ENCODE results near the gene JMJD7. TPM values are rescaled to one million over a fixed set of nuclear protein-coding genes. Genes with fewer than 3 reads are reported as not detected.

Gene JMJD7
- polyA plus RNA-seq, 1 donor from 2014 or later: 15.6 TPM

DNA sequence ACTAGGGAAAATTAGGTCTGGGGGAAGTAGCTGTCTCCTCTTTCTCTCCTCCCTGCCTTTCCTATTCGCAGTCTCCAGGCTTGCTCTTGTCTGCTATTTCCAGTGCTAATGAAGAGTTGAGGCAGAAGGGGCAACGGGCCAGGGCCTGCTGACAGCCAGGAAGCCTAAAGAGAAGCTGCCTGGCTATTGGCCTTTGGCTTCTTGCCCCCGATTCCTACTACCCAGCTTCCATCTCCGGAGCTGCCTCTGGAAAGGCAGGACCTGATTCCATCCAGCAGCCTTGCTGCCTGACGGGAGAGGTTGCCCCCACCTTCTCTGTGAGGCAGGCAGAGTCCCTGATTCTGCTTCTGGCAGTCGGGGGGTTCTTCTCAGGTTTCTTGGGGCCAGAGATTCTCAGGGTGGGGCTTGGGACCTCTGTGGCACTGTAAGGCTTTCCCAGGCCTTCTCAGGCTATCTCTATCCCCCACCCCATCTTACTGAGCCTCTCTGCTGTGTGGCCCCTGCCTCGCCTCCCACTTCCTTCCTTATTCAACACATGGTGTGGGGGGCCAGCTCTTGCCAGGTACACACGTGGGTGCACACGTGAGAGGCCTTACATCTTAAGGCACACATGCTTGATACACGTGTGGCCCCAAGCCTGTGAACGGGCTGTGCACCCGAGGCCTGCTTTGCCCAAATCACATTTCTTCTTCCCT lies 18.2 kb upstream of the JMJD7 start:
- Mint-ChIP-seq H3K4me1 (peaks cover 5 to 6% (median 6%) of the 10 kb centered on the region in 3 donors), H3K27ac (no peak overlapping the region), H3K4me3 (no peak overlapping the region), H3K27me3 (no peaks in the 10 kb centered on the region), H3K36me3 (peaks cover 1% of the 10 kb centered on the region), H3K9me3 (no peaks in the 10 kb centered on the region)

DNA sequence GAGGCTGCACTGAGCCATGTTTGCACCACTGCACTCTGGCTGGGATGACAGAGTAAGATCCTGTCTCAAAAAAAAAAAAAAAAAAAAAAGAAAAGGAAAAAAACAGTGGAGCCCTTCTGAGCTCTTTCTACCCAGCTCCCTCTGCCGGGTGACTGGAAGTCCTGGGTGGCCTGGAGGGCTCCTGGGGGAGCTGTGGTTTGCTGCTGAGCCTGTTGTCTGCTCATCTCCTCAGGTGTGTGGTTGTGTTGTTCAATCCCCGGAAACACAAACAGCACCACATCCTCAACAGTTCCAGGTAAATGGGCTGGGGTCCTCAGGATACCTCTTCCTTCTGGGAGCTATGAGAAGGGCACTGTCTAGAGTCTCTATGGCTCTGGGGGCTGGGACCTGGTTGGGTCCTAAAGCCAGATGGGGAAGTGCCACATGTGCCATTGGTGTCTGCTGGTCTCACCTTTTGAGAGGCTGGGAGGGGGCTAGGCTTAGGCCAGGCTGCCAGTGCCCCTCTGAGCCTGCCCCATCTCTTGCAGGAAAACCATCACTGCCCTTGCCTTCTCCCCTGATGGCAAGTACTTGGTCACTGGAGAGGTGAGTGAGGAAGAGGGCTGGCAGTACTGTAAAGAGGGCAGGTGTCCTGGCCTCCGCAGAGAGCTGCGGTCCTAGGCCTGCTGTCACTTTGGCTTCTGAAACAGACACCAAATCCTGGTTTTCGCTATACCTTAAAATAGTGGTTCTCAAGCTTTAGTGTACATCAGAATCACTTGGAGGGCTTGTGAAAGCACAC lies 17.1 kb upstream of the JMJD7 start:
- Mint-ChIP-seq H3K27ac (no peak overlapping the region), H3K4me3 (peak overlapping the region in 1 of 4 donors; percentile 22), H3K9me3 (no peaks in the 10 kb centered on the region), H3K4me1 (peaks cover 5 to 6% (median 6%) of the 10 kb centered on the region in 3 donors), H3K36me3 (peaks cover 1% of the 10 kb centered on the region), H3K27me3 (no peaks in the 10 kb centered on the region)

DNA sequence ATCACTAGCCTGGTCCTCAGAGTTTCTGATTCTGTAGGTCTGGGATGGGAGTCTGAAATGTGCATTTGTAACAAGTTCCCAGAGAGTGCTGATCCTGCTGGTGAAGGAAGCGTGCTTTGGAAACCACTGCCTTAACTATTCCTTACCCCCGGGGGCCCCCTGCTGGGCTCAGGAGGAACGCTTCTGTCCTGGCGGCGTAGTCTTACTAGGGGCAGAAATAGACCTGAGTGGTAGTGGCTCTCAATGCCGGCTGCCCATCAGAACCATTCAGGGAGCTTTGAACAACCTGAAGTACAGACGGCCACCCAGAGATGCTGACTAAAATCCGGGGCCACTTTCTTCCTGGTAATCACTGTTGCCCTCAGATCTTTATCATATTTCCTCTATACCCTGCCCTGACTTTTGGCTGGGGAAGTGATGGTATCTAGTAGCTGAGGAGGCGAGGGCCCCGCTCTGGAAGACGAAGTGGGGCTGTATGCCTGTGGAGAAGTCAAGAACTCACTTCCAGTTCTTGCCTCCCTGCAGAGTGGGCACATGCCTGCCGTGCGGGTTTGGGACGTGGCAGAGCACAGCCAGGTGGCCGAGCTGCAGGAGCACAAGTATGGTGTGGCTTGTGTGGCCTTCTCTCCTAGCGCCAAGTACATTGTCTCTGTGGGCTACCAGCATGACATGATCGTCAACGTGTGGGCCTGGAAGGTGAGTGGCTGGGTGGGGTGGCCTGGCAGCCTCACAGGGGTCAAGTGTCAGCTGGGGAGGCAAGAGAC lies 16.3 kb upstream of the JMJD7 start:
- Mint-ChIP-seq H3K36me3 (peaks cover 1% of the 10 kb centered on the region), H3K27me3 (no peaks in the 10 kb centered on the region), H3K4me1 (peaks cover 5 to 6% (median 6%) of the 10 kb centered on the region in 3 donors), H3K4me3 (peak overlapping the region in 1 of 4 donors; percentile 22), H3K9me3 (no peaks in the 10 kb centered on the region), H3K27ac (no peak overlapping the region)

DNA sequence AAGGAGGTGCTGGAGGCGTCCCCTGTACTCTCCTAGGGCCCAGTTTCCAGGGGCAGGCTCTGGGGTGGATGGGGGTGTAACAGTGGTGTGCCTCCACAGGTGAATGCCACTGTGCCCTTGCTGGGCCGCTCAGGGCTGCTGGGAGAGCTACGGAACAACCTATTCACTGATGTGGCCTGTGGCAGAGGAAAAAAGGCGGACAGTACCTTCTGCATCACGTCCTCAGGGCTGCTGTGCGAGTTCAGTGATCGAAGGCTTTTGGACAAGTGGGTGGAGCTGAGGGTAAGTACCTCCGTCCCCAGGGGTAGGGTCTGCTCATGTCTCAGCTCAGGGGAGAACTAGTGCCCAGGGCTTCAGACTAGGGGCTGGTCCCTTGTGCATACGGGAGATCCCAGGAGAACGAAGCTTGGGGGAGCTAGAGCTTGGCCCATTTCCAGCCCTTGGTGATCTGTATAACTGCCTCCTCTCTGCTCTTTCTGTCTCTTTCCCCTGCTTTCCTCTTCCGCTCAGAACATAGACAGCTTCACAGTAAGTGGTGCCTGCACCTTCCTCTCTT lies 15.0 kb upstream of the JMJD7 start:
- H3K27me3 Mint-ChIP-seq: no peaks in the 10 kb centered on the region
- H3K27ac Mint-ChIP-seq: no peak overlapping the region
- H3K4me1 Mint-ChIP-seq: peaks cover 5 to 6% (median 6%) of the 10 kb centered on the region in 3 donors
- peak overlapping the region in 1 of 4 donors; percentile 2 for H3K4me3 Mint-ChIP-seq
- H3K9me3 Mint-ChIP-seq: no peaks in the 10 kb centered on the region
- peaks cover 1% of the 10 kb centered on the region for H3K36me3 Mint-ChIP-seq

DNA sequence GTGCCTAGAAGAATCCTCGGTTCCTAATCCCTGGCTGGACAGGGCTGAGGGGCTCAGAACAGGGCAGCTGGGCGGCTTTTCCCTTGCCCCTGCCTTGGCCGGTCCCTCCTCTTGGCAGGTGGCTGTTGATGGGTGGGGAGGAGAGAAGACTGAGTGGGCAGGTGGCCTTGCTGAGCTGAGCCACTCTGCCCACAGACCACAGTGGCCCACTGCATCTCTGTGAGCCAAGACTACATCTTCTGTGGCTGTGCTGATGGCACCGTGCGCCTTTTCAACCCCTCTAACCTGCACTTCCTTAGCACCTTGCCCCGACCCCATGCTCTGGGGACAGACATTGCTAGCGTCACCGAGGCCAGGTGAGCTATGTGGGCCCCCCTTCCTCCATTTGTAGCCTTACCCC lies 14.5 kb upstream of the JMJD7 start:
- no peak overlapping the region for H3K27ac Mint-ChIP-seq
- H3K4me3 Mint-ChIP-seq: no peak overlapping the region
- no peaks in the 10 kb centered on the region for H3K9me3 Mint-ChIP-seq
- peaks cover 5 to 6% (median 6%) of the 10 kb centered on the region in 3 donors for H3K4me1 Mint-ChIP-seq
- no peaks in the 10 kb centered on the region for H3K27me3 Mint-ChIP-seq
- peaks cover 1% of the 10 kb centered on the region for H3K36me3 Mint-ChIP-seq

DNA sequence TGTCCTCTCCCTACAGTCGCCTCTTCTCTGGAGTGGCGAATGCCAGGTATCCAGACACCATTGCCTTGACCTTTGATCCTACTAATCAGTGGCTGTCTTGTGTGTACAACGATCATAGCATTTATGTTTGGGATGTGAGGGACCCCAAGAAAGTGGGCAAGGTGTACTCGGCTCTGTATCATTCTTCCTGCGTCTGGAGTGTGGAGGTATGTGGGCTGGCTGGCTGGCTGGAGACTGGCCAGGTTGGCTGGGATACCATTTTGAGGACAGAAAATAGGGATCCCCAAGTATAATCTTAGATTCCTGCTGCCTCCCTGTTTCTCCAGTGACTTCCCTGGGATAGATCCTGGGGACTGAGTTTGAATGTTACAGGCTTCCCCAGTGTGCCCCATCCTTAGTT lies 13.4 kb upstream of the JMJD7 start:
- no peaks in the 10 kb centered on the region for H3K9me3 Mint-ChIP-seq
- H3K36me3 Mint-ChIP-seq: peaks cover 3% of the 10 kb centered on the region
- no peak overlapping the region for H3K4me3 Mint-ChIP-seq
- no peaks in the 10 kb centered on the region for H3K27me3 Mint-ChIP-seq
- H3K27ac Mint-ChIP-seq: no peak overlapping the region
- peaks cover 5 to 6% (median 6%) of the 10 kb centered on the region in 3 donors for H3K4me1 Mint-ChIP-seq

DNA sequence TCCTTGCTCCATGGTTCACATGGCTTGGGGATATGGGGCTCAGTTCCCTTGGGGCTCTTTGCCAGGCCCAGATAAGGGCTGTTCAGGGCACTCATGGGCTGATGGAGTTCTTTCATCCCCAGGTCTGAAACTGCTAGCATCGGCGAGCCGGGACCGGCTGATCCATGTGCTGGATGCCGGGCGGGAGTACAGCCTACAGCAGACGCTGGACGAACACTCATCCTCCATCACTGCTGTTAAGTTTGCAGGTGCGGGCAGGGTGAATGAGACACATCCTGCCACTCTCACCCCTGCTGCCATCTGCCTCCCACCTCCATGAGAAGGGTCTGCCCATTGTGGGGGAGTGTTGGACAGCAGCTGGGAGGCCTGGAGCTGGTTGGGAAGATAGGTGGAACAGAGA lies 11.1 kb upstream of the JMJD7 start:
- Mint-ChIP-seq H3K27ac (no peak overlapping the region), H3K4me1 (no peaks in the 10 kb centered on the region), H3K9me3 (no peaks in the 10 kb centered on the region), H3K27me3 (no peaks in the 10 kb centered on the region), H3K36me3 (peaks cover 2% of the 10 kb centered on the region), H3K4me3 (no peak overlapping the region)

DNA sequence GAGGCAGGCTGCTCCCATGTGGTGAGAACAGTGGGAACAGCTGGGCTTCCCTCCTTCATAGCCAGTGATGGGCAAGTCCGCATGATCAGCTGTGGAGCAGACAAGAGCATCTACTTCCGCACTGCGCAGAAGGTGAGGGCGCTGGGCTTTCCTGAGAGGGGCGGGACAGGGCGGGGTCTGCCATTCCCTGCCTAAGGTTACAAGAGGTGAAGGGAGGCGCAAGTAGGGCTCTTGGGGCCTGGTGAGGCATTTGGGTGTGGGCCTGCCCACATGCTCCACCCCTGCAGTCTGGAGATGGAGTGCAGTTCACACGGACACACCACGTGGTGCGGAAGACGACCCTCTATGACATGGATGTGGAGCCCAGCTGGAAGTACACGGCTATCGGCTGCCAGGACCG lies 10.6 kb upstream of the JMJD7 start:
- no peak overlapping the region for H3K4me3 Mint-ChIP-seq
- peaks cover 2% of the 10 kb centered on the region for H3K36me3 Mint-ChIP-seq
- no peaks in the 10 kb centered on the region for H3K9me3 Mint-ChIP-seq
- H3K4me1 Mint-ChIP-seq: no peaks in the 10 kb centered on the region
- H3K27me3 Mint-ChIP-seq: no peaks in the 10 kb centered on the region
- H3K27ac Mint-ChIP-seq: no peak overlapping the region

DNA sequence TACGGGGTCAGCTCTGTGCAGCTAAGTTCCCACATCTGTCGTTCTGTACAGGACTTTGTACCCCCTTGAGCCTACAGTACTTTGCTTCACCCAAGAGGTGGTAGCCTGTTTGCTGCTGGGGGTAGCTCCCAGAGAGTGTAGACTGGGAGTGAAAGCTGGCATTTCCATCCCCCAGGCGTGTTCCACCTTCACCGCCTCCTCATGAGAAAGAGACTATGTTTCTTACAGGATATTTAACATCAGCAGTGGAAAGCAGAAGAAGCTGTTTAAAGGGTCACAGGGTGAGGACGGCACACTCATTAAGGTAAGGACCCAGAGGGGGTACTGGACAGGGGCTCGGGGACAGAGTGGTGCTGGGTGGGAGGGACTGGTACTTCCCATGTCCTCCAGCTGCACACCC lies 10.1 kb upstream of the JMJD7 start:
- Mint-ChIP-seq H3K9me3 (no peaks in the 10 kb centered on the region), H3K36me3 (peaks cover 2% of the 10 kb centered on the region), H3K27me3 (no peaks in the 10 kb centered on the region), H3K4me1 (no peaks in the 10 kb centered on the region), H3K27ac (no peak overlapping the region), H3K4me3 (no peak overlapping the region)

DNA sequence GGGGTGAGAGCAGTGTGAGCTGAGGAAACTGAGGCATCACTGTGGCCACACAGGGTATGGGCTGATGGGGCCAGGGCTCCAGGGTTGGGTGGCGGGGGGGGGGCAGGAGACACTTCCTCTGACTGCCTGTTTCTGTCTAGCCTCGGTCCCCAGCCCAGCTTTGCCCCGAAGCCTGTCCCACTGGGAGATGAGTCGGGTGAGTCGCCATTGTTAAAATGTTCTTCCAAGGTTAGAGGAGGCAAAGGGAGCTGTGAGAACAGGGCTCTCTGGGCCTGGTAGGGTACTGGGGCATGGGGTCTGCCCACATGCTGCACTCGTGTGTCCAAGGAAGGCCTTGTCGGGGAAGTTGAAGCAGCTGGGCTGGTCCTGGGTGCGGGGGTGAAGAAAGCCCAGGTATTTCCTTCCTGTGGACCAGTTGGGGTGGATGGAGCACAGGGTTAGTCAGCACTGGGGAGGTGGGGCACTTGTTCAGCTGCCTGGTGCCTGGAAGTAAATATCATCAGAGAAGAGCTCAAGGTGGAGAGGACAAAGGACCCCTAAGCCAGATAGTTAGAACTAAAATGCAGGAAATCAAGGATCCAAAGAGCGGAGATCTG lies 8.3 kb upstream of the JMJD7 start:
- Mint-ChIP-seq H3K36me3 (peaks cover 2% of the 10 kb centered on the region), H3K4me3 (no peak overlapping the region), H3K9me3 (no peaks in the 10 kb centered on the region), H3K27me3 (no peaks in the 10 kb centered on the region), H3K27ac (no peak overlapping the region), H3K4me1 (no peaks in the 10 kb centered on the region)

DNA sequence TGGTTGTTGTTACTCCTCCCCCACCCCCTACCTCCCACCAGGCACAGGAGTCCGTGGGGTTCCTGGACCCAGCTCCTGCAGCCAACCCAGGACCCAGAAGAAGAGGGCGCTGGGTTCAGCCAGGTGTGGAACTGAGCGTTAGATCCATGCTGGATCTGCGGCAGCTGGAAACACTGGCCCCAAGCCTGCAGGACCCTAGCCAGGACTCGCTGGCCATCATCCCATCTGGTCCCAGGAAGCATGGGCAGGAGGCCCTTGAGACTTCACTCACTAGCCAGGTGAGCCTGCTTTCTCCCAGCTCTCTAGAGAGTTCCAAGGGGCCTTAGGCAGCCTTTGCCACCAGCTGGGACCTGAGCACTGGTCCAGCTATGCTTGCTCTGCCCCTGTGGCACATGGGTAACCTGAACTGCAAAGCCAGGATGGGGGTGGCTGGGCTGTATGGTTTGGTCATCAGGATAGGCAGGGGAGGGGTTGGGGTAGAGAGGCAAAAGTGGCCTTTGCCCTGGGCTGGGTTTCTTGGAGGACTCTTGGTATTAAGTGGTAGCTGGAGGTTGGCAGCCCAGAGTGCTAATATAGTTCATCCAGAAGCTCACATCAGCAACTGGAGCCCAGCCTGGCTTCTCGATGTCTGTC lies 7.0 kb upstream of the JMJD7 start:
- Mint-ChIP-seq H3K36me3 (peaks cover 2% of the 10 kb centered on the region), H3K27ac (peak overlapping the region in 1 of 3 donors; percentile 8), H3K4me1 (no peaks in the 10 kb centered on the region), H3K9me3 (no peaks in the 10 kb centered on the region), H3K4me3 (peak overlapping the region in 1 of 4 donors; percentile 75), H3K27me3 (no peaks in the 10 kb centered on the region)

DNA sequence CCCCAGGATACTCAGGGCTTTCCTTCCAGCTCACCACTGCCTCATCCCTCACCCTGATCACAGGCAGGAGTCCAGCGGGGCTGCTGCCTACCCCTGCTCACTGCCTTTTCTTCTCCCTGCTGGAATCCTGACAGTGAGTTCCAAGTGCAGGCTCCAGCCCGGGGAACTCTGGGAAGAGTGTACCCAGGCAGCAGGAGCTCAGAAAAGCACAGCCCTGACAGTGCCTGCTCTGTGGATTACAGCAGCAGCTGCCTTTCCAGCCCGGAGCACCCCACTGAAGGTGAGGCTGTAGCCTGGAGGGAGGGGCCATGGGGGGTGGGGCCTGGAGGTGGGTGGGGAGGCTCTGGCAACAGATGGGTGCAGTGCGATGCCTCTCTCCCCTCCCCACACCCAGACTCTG lies 6.1 kb upstream of the JMJD7 start:
- H3K27ac Mint-ChIP-seq: peak overlapping the region in 1 of 3 donors; percentile 8
- H3K4me1 Mint-ChIP-seq: peaks cover 0 to 2% (median 1%) of the 10 kb centered on the region in 3 donors
- no peaks in the 10 kb centered on the region for H3K27me3 Mint-ChIP-seq
- H3K9me3 Mint-ChIP-seq: no peaks in the 10 kb centered on the region
- H3K36me3 Mint-ChIP-seq: peaks cover 2% of the 10 kb centered on the region
- no peak overlapping the region for H3K4me3 Mint-ChIP-seq

DNA sequence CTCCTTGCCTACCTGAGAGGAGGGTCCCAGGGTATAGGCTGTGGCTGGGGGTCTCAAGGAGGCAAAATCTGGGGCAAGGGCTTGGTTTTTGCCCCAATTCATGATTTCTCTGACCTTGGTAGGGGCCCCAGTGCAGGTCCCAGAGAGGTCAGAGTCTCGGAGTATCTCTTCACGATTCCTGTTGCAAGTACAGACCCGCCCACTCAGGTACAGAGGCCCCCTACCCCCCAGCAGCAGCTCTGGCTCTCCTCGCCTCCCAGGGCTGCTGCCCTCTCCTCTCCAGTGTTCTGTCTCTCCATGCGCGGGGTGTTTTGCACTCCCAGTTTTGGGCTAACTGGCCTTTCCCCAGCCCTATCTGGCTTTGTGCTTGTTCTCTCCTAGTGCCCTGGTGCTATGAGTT lies 5.4 kb upstream of the JMJD7 start:
- Mint-ChIP-seq H3K27me3 (no peaks in the 10 kb centered on the region), H3K36me3 (peaks cover 2% of the 10 kb centered on the region), H3K4me3 (peak overlapping the region in 1 of 4 donors; percentile 52), H3K4me1 (peaks cover 0 to 2% (median 1%) of the 10 kb centered on the region in 3 donors), H3K9me3 (no peaks in the 10 kb centered on the region), H3K27ac (peak overlapping the region in 1 of 3 donors; percentile 55)

DNA sequence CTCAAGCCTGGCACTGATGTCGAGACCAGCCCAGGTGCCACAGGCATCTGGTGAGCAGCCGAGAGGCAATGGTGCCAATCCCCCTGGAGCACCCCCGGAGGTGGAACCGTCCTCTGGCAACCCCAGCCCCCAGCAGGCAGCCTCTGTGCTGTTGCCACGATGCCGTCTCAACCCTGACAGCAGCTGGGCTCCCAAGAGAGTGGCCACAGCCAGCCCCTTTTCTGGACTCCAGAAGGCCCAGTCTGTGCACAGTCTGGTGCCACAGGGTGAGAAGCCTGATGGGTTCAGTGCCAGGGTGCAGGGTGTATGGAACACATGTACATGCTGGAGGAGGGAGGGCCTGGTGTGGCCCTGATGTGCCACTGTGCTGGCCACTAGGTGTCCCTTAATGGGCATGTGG lies 4.9 kb upstream of the JMJD7 start:
- H3K9me3 Mint-ChIP-seq: no peaks in the 10 kb centered on the region
- no peaks in the 10 kb centered on the region for H3K27me3 Mint-ChIP-seq
- H3K4me3 Mint-ChIP-seq: peak overlapping the region in 1 of 4 donors; percentile 32
- peak overlapping the region in 1 of 3 donors; percentile 55 for H3K27ac Mint-ChIP-seq
- H3K36me3 Mint-ChIP-seq: peaks cover 2% of the 10 kb centered on the region
- peaks cover 0 to 5% (median 3%) of the 10 kb centered on the region in 3 donors for H3K4me1 Mint-ChIP-seq

All from IgD-negative memory B cell (primary cell).